Stimulated activated CD8-positive, alpha-beta memory T cell treated with anti-CD3 and anti-CD28 coated beads, Interleukin-7, amount 100 ng/mL, for 4 hours (primary cell): ENCODE measurements around the gene LRRC66.

Experiments used
- DNase-seq, 2 donors: peaks; one replicate each; pipeline ENCODE4 v3.0.0-alpha.2; 2020; ENCODE audit warnings: low read depth in 2 of 2

Gene LRRC66, protein sequence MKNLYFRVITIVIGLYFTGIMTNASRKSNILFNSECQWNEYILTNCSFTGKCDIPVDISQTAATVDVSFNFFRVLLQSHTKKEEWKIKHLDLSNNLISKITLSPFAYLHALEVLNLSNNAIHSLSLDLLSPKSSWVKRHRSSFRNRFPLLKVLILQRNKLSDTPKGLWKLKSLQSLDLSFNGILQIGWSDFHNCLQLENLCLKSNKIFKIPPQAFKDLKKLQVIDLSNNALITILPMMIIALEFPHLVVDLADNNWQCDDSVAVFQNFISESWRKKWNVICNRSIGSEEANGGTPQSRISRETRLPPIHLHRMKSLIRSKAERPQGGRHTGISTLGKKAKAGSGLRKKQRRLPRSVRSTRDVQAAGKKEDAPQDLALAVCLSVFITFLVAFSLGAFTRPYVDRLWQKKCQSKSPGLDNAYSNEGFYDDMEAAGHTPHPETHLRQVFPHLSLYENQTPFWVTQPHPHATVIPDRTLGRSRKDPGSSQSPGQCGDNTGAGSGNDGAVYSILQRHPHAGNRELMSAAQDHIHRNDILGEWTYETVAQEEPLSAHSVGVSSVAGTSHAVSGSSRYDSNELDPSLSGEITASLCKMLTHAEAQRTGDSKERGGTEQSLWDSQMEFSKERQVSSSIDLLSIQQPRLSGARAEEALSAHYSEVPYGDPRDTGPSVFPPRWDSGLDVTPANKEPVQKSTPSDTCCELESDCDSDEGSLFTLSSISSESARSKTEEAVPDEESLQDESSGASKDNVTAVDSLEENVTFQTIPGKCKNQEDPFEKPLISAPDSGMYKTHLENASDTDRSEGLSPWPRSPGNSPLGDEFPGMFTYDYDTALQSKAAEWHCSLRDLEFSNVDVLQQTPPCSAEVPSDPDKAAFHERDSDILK

DNA sequence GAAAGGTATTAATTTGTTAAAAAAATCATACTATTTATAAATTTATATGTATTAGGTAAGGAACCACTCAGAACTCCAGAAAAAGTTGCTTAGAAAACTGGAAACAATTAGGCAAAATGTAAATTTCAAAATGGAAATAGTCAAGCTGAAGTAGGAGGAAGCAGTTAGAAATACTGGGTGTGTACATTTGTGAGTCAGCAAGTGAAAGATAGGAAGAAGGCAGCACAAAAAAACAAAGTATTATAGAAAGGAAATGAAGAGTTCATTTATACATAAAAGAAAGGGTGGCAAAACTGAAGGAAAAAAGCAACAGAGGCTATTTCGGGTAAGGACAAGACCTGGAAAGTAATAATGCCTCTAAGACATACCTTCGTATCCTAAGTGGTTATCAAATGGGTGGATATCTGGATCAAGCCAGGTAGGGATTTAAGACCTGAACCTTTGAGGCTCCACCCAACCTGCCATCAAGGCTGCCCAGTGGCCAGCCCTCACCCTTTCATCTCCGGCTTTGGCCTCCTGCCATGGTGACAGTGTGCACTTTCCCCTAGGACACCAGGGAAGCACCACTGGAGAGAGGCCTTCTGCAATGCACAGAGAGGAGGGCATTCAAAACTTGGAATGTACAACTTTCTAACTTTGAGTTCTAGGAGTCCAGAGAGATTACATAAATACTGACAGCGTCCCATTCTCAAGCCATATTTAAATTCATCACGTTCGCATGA lies at the start of gene LRRC66:
LRRC66 (minus strand) TSS at position 428 of the 722 bp plus-strand sequence. CDS start 2,750 bp downstream, outside the sequence.
- no peak for DNase-seq

DNA sequence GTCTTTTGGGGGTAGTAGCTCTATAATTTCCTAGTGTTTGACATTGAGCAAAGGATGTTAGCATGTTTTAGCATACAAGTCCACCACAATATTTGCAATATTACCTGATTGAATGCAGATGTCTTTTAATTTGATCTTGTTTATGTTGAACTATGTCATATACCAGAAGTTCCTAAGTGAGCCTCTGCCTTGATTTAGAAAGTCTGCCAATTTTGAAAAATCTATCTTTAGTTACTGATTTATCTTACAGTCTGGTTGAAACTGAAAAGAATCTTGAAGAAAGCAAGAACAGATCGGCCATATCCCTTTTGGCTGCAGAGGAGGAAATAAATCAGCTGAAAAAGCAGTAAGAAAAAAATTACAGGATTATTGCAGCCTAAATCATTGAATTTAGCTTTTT lies 49.4 kb upstream of the LRRC66 start:
- DNase-seq, result no peak

DNA sequence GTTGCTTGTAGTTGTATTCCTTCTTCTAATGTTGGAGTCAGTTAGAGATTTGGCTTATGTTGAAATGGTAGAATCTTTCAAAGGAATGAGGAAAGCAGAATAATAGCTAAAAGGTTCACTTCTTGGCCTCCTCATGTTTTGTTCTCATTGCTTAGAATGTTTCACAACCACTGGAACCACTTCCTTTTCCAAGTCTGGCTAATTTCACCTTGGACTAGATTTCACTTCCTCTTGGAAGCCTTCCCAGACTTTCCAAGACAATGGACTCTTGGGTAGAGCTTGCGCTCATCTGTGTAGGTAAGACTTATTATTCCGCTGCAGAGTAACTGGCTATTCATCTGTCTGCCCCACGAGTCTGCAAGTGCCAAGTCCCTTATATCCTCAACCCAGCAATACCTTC lies 39.2 kb upstream of the LRRC66 start:
- DNase-seq, result no peak

DNA sequence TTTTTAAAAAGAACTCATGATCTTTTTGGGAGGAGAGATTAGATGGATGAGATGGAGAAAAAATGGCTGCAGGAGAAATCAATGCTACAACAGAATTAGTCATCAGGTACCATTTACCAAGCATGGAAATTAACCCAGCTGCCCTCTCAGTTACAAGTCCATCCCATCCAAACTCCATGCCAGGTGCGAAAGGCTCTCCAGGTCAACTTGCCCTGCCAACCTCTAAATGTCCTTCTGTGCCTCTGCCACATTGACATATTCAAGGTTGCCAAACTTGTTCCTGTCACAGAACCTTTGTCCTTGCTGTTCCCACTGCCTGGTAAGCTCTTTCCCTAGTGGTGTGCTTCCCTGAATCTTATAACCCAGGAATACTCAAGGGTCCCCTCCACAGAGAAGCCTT lies 38.1 kb upstream of the LRRC66 start:
- no peak for DNase-seq

DNA sequence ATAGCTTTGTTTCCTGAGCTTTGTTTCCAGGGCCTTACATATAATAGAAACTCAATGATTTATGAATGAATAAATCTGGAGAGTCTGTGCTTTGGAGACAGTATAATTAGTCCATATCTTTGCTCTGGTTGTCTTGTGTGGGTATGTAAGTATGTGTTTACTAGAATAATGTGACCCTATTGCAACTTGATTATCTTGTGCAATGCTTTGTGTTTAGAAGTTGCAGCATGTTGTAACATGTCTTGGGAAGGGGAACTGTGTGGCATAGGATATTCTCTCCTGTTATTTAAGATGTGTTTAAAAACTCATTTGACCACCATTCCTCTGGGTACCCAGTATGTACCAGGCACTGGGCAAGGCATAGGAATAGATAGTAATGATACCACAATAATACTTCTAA lies 37.0 kb upstream of the LRRC66 start:
- no peak for DNase-seq

DNA sequence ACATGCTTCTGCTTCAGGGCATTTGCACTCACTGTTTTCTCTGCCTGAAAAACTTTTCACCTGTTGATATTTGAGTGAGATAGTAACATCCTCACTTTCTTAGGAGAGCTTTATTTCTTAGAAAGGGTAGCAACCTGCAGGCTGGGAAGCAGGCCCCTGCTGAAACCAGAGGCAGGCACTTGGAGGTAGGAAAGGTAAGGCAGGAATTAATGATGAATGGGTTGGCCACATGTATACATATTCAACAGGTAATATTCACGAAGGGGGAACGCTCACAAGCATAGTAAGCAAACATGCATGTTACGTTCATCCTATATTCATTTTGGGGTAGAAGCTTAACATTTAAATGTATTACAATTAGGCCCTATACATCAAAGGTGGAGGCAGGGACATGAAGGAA lies 34.1 kb upstream of the LRRC66 start:
- no peak for DNase-seq

DNA sequence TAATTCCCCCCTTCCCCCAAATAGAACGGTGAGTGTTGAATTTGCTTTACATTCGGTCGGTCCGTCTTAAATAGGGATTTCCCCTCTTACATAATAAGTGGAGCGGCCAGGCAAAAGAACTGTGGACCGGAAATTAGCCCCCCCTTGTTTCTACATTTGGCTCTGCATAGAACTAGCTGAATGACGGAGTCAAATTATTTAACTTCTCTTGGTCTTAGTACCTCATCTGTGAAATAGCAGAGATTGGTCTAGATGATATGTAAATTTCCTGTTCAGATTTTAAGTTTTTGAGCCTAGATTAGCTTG lies 32.3 kb upstream of the LRRC66 start:
- no peak for DNase-seq

DNA sequence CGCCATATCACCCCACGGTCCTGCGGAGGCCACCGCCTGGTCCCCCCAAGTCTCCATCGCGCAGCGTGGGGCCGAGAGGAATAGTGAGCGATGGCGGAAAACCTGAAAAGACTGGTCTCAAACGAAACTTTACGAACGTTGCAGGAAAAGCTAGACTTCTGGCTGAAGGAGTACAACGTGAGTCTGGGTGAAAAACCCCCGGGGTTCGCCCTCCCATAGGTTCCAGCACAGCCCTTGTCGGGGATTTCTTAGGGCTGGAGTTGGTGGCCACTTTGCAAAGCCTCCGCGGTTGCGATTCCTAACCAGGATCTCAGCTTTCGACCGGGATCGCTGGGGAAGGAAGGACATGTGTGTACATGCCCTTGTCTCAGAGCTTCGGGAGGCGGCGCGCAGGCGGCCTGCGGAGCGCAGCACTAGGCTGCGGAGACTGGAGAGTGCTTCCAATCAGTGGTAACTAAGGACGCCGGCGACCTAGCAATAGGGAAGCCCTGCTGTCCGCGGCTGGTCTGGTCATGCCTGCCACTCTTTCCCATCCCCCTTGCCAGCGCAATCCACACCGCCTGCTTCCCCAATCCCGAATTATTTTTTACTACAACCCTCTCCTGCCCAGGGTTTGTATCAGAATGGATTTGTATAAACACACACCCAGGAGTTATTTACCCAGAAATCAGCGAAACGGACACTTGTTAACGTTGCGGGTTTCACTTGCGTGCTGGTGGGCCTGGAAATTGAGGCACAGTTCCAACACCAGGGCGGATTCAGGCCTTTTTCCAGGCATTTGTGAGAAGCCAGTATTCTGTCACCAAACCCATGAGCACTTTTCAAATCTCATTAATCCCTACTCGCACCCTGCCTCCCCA lies 31.7 kb upstream of the LRRC66 start:
- DNase-seq, result no peak

DNA sequence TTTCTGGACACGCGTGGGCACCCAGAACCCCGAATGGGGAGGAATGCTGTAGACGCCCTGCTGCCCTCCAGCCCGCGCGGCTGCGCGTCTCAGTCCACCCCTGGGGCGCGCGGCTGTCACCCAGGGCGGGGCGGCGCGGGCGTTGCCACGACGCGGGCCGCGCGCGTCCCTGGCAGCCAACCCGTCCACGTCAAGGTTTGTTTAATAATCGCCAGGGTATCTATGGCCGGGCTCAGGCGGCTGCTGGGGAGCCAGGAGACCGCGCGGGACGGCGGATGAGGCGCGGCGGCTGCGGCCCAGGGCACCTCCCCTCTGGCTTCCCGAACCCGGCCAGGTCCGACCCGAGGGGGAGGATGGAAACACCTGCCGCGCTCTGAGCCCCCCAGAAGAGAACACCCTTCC lies 31.1 kb upstream of the LRRC66 start, which contains the start of gene SPATA18:
SPATA18 (plus strand) TSS at position 92 of the 402 bp plus-strand sequence. CDS start 401 bp downstream, outside the sequence.
- no peak for DNase-seq

DNA sequence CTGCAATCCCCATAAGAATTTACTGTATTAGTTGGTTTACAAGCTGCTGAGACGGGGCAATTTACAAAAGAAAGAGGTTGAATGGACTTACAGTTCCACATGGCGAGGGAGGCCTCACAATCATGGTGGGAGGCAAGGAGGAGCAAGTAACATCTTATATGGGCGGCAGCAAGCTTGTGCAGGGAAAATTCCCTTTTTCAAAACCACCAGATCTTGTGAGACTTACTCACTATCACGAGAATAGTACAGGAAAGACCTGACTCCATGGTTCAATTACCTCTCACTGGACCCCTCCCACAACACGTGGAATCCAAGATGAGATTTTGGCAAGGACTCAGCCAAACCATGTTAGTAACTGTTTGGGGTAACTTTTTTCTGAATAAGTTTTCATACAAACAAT lies 29.1 kb upstream of the LRRC66 start:
- DNase-seq, result no peak

DNA sequence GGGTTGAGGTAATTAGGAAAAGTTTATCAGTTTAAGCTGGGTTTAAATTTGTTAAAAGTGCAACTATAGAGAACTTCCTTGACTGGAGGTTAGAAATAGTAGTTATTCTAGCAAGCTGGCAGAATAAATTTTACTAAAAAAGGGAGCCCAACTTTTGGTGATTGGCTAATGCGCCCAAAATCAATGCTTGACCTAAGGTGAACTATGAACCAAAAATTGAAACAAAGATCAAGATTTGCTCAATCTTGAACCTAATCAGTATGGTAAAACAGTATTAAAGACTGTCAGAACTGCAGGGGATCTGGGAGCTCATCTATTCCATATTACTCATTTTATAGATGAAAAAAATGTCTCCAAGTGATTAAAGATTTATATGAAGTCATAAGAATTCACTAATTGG lies 24.9 kb upstream of the LRRC66 start:
- no peak for DNase-seq

DNA sequence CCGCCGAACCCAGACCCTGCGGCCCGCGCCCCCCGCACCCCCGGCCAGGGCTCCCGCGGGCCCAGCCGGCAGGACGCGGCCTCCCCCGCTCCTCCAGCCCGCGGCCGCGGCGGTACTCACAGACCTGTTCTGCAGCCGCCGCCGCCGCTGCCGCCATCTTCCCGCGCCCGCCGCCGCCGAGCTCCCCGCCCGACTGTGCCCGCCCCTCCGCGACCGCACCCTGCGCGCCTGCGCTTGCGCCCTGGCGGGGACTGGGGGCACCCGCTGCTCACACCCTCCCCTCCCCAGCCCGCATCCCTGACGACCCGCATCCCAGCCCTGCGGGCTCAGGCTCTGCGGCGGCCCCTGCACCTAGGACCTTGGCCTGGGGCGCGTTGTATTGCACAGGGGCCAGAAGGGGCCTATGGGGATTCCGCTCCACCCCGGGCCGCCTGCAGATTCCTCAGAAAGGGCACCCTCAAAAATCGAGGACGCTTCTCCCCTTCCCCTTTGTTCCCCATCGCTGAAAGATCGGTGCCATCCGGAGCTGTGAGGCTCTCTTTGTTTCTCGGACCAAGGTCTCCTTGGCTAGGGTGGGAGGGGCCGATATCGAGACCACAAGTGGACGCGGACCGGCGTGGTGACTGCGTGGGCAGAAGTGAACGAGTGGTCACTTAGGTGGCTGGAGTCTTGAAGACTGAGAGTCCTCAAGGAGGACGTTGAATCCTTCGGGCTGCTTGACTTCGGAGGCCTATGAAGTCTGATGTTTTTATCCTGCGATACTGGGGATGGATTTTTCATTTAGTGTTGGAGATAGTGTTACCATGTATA lies 18.1 kb upstream of the LRRC66 start, which contains the start of gene SGCB:
SGCB (minus strand) TSS at position 197 of the 810 bp plus-strand sequence; CDS start at position 157, 40 bp downstream.
- peak; percentile 5 to 67 for DNase-seq

DNA sequence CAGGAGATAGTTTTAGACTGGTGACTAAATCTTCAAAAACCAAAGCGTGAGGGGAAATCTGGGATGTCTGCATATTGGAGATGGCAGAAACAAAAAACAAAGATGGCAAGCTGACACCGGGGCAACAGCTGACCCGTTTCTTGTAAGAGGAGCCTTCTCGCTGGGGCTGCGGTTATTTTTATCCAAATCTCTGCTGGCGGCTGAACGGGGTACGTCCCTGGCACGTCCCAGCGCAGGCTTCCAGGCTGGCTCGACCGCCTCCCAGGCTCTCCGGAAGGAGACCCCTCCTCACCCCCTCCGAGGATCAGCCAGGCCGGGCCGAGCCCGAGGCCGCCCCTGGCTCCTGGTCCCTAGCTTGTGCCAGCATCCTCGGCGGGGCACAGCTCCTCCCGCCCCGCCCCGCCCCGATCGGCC lies 17.5 kb upstream of the LRRC66 start:
- no peak for DNase-seq

DNA sequence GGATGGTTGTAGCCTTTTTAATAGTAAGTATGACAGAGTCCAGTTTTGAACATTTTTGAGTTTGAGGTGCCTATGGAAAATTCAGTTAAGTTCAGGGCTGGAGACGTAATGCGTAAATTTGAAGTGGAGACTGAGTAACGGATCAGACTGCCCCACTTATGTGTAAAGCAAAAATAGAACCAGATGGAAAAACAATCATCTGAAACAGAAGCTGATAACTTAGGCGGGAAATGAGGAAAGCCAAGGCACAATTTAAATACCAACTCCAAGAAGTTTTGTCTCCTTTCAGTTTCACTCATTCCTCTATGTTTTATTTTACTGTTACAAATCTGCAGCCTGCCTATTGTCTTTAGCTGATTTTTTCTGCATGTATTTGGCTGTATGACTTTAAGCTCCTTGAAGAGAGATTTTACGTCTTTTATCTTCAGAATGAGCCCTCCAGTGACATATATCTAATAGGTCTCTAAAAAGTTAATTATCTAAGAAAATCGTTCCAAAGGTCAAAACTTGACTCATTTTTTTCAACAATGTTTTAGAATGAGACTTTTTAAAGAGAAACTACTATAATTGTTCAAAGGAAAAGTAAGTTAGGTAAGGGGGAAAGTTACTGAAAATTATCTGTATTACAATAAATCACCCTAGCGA lies 16.8 kb upstream of the LRRC66 start:
- DNase-seq, result no peak

DNA sequence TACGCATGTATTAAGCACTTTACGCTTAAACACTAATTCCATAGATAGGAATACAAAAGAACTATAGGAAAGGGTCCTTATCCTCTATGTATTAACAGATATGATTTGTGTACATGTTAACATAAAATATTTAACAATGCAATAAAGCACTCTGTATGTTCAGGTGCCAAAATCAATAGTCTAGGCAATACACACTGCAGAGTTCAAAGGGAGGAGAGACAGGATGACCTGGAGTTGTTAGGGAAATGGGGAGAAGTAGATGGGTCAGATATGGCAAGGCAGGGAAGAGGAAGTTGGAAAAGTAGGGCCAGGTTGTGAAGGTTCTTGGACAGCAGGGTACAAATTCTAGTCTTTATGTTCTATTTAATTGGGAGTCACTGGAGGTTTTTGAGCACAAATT lies 15.0 kb upstream of the LRRC66 start:
- DNase-seq, result no peak

DNA sequence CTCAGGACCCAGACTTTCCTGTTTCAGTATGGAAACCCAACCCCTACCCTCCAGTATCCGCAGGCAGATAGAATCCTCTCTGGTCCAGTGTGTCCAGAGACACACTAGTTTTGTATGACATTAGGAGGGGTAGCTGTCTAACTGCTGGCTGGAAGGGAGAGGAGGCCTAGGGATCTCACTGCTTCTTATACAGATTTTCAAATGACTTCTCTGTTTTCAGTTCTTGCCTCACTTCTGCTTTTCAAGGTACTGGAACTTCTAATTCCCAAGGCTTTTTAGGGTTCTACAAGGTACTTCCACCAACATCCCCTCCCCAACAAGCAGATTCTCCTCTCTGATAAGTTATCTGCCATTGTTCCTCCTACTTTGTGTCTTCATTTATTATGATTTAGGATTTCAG lies 11.8 kb upstream of the LRRC66 start:
- DNase-seq, result no peak

DNA sequence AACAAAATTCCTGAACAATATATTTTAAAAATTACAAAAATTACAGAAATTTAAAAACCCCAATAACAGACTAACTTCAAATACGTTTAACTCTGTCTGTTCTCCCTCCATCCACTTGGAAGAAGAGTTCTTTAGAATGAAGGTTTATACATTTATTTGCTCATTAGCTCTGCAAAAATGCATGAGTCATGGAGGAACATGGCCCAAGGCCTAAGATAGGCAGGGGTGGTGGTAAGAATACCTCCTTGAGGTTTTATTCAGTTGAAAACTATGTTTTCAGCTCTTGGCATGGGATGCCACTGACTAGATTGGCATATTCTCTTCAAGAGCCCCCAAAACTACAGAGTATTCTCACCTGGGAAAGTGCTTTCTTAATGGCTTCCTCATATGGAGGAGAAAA lies 8.8 kb upstream of the LRRC66 start:
- DNase-seq, result no peak

DNA sequence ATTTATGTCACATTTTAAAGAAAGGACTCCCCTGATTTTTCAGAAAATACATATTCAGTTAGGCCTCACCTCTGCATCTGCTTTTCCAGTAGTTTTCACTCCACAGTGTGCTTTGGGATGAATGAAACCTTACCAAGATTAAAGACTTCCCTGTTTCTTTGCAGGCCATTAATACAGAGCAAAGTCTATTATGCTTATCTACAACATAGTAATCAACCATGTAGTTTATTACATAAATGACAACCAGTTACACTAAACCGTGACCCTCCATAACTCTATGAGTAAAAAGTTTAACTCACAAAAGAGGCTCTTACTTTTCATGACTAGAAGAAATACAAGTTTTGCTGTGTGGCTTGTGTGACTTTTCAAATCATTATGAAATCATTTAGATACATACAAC lies 2.3 kb downstream of the LRRC66 start:
- DNase-seq, result no peak

DNA sequence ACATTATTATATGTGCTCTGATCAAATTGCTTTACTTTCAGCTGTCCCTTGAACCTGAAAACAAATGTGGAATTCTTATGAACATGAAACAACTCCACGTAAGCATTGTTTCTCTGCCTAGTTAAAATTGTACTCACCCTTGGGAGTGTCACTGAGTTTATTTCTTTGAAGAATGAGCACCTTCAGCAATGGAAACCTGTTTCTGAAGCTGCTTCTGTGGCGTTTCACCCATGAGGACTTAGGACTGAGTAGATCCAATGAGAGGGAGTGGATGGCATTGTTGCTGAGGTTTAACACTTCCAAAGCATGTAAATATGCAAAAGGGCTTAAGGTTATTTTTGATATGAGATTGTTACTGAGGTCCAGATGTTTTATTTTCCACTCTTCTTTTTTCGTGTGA lies 3.2 kb downstream of the LRRC66 start:
- DNase-seq, result no peak

DNA sequence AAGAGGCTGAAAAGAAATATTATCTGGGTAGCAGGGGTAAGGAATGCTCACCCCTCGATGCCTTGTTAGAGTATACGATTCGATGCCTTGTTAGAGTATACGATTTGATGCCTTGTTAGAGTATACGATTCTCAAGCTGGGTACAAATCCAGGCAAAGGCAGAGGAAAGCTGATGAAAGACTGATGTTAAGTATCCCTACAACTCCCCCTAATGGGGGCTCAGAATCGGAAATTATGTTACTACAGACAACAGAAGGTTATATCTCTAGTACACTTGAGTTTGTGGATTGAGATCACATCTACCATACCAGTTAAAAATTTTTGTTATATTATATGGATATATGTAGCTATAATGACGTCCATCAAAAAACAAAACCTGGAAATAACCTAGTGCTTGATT lies 4.8 kb downstream of the LRRC66 start:
- DNase-seq, result no peak
